Lung (tissue), 12 donors: ENCODE results near the gene MAPK7. TPM values are rescaled to one million over a fixed set of nuclear protein-coding genes. Genes with fewer than 3 reads are reported as not detected.

Experiments used
- ATAC-seq: fragments of 200-7000 bp; cut with Tn5 transposase; one replicate; pipeline ENCODE4 v1.9.1; 2020; ENCODE audit warnings: moderate number of reproducible peaks; ENCODE audit not compliant: insufficient read depth, low FRiP score
- DNase-seq, 3 donors: peaks; one replicate each; pipeline ENCODE4 v3.0.0-alpha.2; 2013 to 2017
- H3K27ac ChIP-seq, 2 donors: one replicate each; pipeline ENCODE4 v1.5.1; 2013; ENCODE audit warnings: mild to moderate bottlenecking in 2 of 2, moderate library complexity in 2 of 2, control low read depth in 1 of 2, inconsistent platforms in 1 of 2, low read depth in 1 of 2, low read length in 1 of 2
- H3K27me3 ChIP-seq, 3 donors: one replicate each; pipeline ENCODE4 v1.5.1; 2013; ENCODE audit warnings: low read length in 2 of 3; ENCODE audit not compliant: control insufficient read depth in 3 of 3, insufficient read depth in 3 of 3
- H3K36me3 ChIP-seq, 4 donors: one replicate each; pipeline ENCODE4 v1.5.1; 2013; ENCODE audit warnings: low read length in 4 of 4, mild to moderate bottlenecking in 1 of 4, moderate library complexity in 1 of 4; ENCODE audit not compliant: control insufficient read depth in 4 of 4, insufficient read depth in 4 of 4
- H3K4me1 ChIP-seq, 5 donors: one replicate each; pipeline ENCODE4 v1.5.1; 2013; ENCODE audit warnings: low read length in 5 of 5, mild to moderate bottlenecking in 2 of 5, moderate library complexity in 1 of 5; ENCODE audit not compliant: control insufficient read depth in 5 of 5, insufficient read depth in 5 of 5
- H3K4me3 ChIP-seq: one replicate; pipeline ENCODE4 v1.5.1; 2013; ENCODE audit warnings: mild to moderate bottlenecking, control low read depth, moderate library complexity
- H3K9ac ChIP-seq, 2 donors: one replicate each; pipeline ENCODE4 v1.5.1; 2013; ENCODE audit warnings: low read length in 2 of 2, control low read depth in 1 of 2; ENCODE audit not compliant: insufficient read depth in 1 of 2
- H3K9me3 ChIP-seq, 4 donors: one replicate each; pipeline ENCODE4 v1.5.1; 2013; ENCODE audit warnings: low read length in 3 of 4, mild to moderate bottlenecking in 1 of 4, moderate library complexity in 1 of 4; ENCODE audit not compliant: control insufficient read depth in 4 of 4, insufficient read depth in 3 of 4
- CTCF ChIP-seq: IDR thresholded peaks from 2 replicates; pipeline ENCODE4 v1.5.1; 2012; ENCODE audit warnings: mild to moderate bottlenecking; ENCODE audit errors: control extremely low read depth, extremely low read depth
- WGBS, 2 donors: extraction: QIAGEN DNeasy Blood & Tissue Kit; methylation state at CpG; one replicate each; pipeline ENCODE4 v1.1.7; 2013; 5-methylcytosine and 5-hydroxymethylcytosine counted together
- polyA plus RNA-seq, 2 donors: library from polyadenylated mRNA; stranded (reverse); fragments of 200-250 nt; gene quantifications; one replicate each; pipeline ENCODE4 v1.2.1, GENCODE V29; 2013
- total RNA-seq, 2 donors: library from RNA; depleted of rRNA in 1 of 2; stranded (reverse); fragments of >200 nt in 1 of 2; gene quantifications; one replicate each; pipeline ENCODE4 v1.2.1, GENCODE V29; 2014 to 2021
- donor health status: control.
- donor health status: control.
- donor health status: Bipolar disorder and iron deficiency.
- donor health status: healthy.
- donor health status: DM: yes; HTN: yes; CAD: no.

The MAPK7 gene
- total and polyA plus RNA-seq, 4 donors, result 13.7 to 45.7 (median 22.8) TPM

GRCh38 chr17:19408346-19408710, 30.0 kb downstream of the MAPK7 start:
- Histone ChIP-seq H3K27me3 (no peaks in the 10 kb centered on the region), H3K4me3 (no peak overlapping the region), H3K4me1 (peaks cover 0 to 16% (median 0%) of the 10 kb centered on the region in 5 donors), H3K27ac (no peak overlapping the region), H3K9me3 (no peaks in the 10 kb centered on the region), H3K36me3 (no peaks in the 10 kb centered on the region), H3K9ac (no peak overlapping the region)
- no peak for TF ChIP-seq CTCF
- no peak for ATAC-seq
- DNase-seq, result no peak
- WGBS, 2 donors, result 98% methylated on average over 2 of the region's 2 CpGs

- 92 to 96% methylated on average over 3 of the region's 3 CpGs for WGBS, 2 donors
- no peak overlapping the region for H3K9ac ChIP-seq
- H3K9me3 ChIP-seq, result no peaks in the 10 kb centered on the region
- TF ChIP-seq CTCF, result no peak
- H3K36me3 ChIP-seq, result no peaks in the 10 kb centered on the region
- no peak overlapping the region for H3K4me3 ChIP-seq
- ATAC-seq, result no peak
- no peak overlapping the region for H3K27ac ChIP-seq
- peaks cover 0 to 16% (median 0%) of the 10 kb centered on the region in 5 donors for H3K4me1 ChIP-seq
- no peak for DNase-seq
- no peaks in the 10 kb centered on the region for H3K27me3 ChIP-seq
Observed at GRCh38 chr17:19409066-19409465, 30.8 kb downstream of the MAPK7 start.

- DNase-seq (no peak), ATAC-seq (no peak)
- Histone ChIP-seq H3K36me3 (no peaks in the 10 kb centered on the region), H3K9ac (no peak overlapping the region), H3K9me3 (no peaks in the 10 kb centered on the region), H3K27me3 (no peaks in the 10 kb centered on the region), H3K4me1 (peaks cover 0 to 16% (median 0%) of the 10 kb centered on the region in 5 donors), H3K4me3 (no peak overlapping the region), H3K27ac (no peak overlapping the region)
- WGBS, 2 donors, result 86 to 89% methylated on average over 3 of the region's 3 CpGs
- no peak for TF ChIP-seq CTCF
Observed at GRCh38 chr17:19409509-19409908, 31.2 kb downstream of the MAPK7 start.

- Histone ChIP-seq H3K4me3 (no peak overlapping the region), H3K27ac (no peak overlapping the region), H3K27me3 (no peaks in the 10 kb centered on the region), H3K4me1 (peaks cover 0 to 16% (median 0%) of the 10 kb centered on the region in 5 donors), H3K9ac (no peak overlapping the region), H3K9me3 (no peaks in the 10 kb centered on the region), H3K36me3 (no peaks in the 10 kb centered on the region)
- DNase-seq (no peak), ATAC-seq (no peak)
- WGBS, 2 donors, result 94 to 96% methylated on average over 6 of the region's 6 CpGs
- TF ChIP-seq CTCF, result no peak
Observed at GRCh38 chr17:19410091-19410490, 31.8 kb downstream of the MAPK7 start.
